RWPE1 (cell line): ENCODE measurements around the gene PKD2L2.
"Not testable (repeated sequence)": the region's sequence is repeated elsewhere in the genome, so short reads cannot be mapped to it uniquely, and the experiment has no call there.

Source experiments
- CTCF ChIA-PET: fragments of 350-600 bp; sonication (Branson Sonifier 250); formaldehyde crosslinking; extraction: SDS; loops from one replicate; lab custom pipeline; 2021; lab: Yijun Ruan, JAX
- POLR2A ChIA-PET: fragments of 400-600 bp; formaldehyde crosslinking; extraction: SDS; loops from one replicate; lab custom pipeline; 2020; ENCODE audit warnings: antibody characterized with exemption; ENCODE audit not compliant: low non-redundant PET; lab: Yijun Ruan, JAX
- DNase-seq: peaks from one replicate; pipeline ENCODE4 v3.0.0; 2012; ENCODE audit warnings: low spot score
- H3K27ac ChIP-seq: fragments of 450-650 bp; 2 replicates; pipeline ENCODE4 v1.5.1; 2017
- CTCF ChIP-seq: fragments of 450-650 bp; conservative IDR thresholded peaks from 2 replicates; pipeline ENCODE4 v1.5.1; 2017; ENCODE audit warnings: low read depth, mild to moderate bottlenecking

PKD2L2 gene

DNA sequence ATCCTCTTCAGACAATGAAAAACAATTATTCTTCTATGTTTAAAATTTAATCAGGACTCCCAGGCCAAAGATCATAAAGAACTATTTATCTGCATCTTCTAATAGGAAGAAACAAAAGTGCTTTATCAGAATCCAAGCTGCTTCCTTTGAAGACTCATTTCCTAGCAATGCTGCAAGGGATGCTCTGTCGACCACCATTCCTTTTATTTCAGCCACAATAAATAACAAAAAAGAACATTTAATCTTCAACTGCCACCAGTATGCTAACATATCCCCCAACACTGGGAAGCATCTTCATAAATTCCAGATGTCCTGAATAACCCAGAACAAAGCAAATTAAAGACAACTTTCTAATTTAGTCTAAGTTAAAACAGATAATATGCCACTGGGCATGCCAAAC lies 68.7 kb downstream of the PKD2L2 start:
- CTCF ChIA-PET: no interaction called here
- H3K27ac ChIP-seq: no peak overlapping the region
- no peak for DNase-seq
- POLR2A ChIA-PET: no interaction called here
- no peak for TF ChIP-seq CTCF

- POLR2A ChIA-PET: no interaction called here
- CTCF ChIA-PET: no interaction called here
These were observed 70.2 kb downstream of the PKD2L2 start for GRCh38 chr5:137959488-137959887.

GRCh38 chr5:137960141-137960540 lies 70.9 kb downstream of the PKD2L2 start:
- H3K27ac ChIP-seq: no peak overlapping the region
- TF ChIP-seq CTCF: no peak
- CTCF ChIA-PET: no interaction called here
- DNase-seq: no peak
- POLR2A ChIA-PET: no interaction called here

More at GRCh38 chr5:137959488-137959887, 70.2 kb downstream of the PKD2L2 start:
- TF ChIP-seq CTCF: no peak
- H3K27ac ChIP-seq: no peak overlapping the region
- DNase-seq: no peak

GRCh38 chr5:137960819-137961218 lies 71.6 kb downstream of the PKD2L2 start:
- no peak overlapping the region for H3K27ac ChIP-seq
- CTCF ChIA-PET: no interaction called here
- DNase-seq: no peak
- TF ChIP-seq CTCF: no peak
- POLR2A ChIA-PET: no interaction called here

- POLR2A ChIA-PET, H3K27ac ChIP-seq, DNase-seq, CTCF ChIA-PET: not testable (repeated sequence)
These were observed 81.1 kb downstream of the PKD2L2 start for GRCh38 chr5:137970384-137970783.

- no peak overlapping the region for H3K27ac ChIP-seq
- ChIA-PET POLR2A (no interaction called here), CTCF (no interaction called here)
- no peak for TF ChIP-seq CTCF
- DNase-seq: no peak
These were observed 86.0 kb downstream of the PKD2L2 start for GRCh38 chr5:137975208-137975607.

DNA sequence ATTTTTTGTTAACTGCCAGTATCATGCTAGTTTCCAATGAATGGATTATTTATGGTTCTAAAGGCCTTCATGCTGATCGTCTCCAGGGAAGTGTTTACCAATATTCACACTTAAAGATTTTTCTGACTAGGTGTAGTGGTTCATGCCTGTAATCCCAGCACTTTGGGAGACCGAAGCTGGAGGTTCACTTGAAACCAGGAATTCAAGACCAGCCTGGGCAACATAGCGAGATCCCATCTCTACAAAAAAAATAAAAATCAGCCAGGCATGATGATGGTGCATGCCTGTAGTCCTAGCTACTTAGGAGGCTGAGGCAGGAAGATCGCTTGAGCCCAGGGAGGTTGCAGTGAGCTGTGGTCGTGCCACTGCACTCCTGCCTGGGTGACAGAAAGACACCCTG lies 100.2 kb downstream of the PKD2L2 start:
- ChIA-PET POLR2A (no interaction called here), CTCF (interaction anchor here (0.6 kb wide), 2 partner anchors 281 to 1156 kb away, joined by 3 to 4 read pairs; no protein-coding TSS in a partner anchor)
- no peak for TF ChIP-seq CTCF
- no peak for DNase-seq
- no peak overlapping the region for H3K27ac ChIP-seq
